DOHH2 (cell line): ENCODE data around the gene SLC15A4.

Source experiments
- H3F3A ChIP-seq: fragments of 200-600 bp; sonication (generic), shearing (Covaris generic); 2 replicates; pipeline ENCODE4 v1.6.0; 2016; ENCODE audit warnings: antibody characterized with exemption, mild to moderate bottlenecking; ENCODE audit not compliant: control insufficient read depth, insufficient read depth
- H3K27ac ChIP-seq: fragments of 200-600 bp; sonication (generic); 2 replicates; pipeline ENCODE4 v1.5.1; 2014; ENCODE audit warnings: low read depth, mild to moderate bottlenecking, low read length, moderate library complexity
- H3K27me3 ChIP-seq: fragments of 200-600 bp; sonication (generic); 2 replicates; pipeline ENCODE4 v1.6.1; 2014; ENCODE audit warnings: mild to moderate bottlenecking, low read length, mixed read lengths; ENCODE audit not compliant: control insufficient read depth
- H3K36me3 ChIP-seq: fragments of 200-600 bp; sonication (generic); 2 replicates; pipeline ENCODE4 v1.6.1; 2014; ENCODE audit warnings: mild to moderate bottlenecking, low read length, moderate library complexity, mixed read lengths; ENCODE audit not compliant: control insufficient read depth
- H3K4me1 ChIP-seq: fragments of 200-600 bp; sonication (generic); 2 replicates; pipeline ENCODE4 v1.6.1; 2014; ENCODE audit warnings: mild to moderate bottlenecking, low read length, mixed read lengths; ENCODE audit not compliant: control insufficient read depth
- H3K4me2 ChIP-seq: fragments of 200-600 bp; sonication (generic); 2 replicates; pipeline ENCODE4 v1.6.0; 2014; ENCODE audit warnings: mild to moderate bottlenecking, low read length, moderate library complexity
- H3K4me3 ChIP-seq: fragments of 200-600 bp; sonication (generic); 2 replicates; pipeline ENCODE4 v1.5.1; 2014; ENCODE audit warnings: mild to moderate bottlenecking, low read length, mixed read lengths
- H3K79me2 ChIP-seq: fragments of 200-600 bp; sonication (generic); 2 replicates; pipeline ENCODE4 v1.6.1; 2014; ENCODE audit warnings: mild to moderate bottlenecking, low read length, mixed read lengths; ENCODE audit not compliant: control insufficient read depth
- H3K9me2 ChIP-seq: fragments of 200-600 bp; sonication (generic); replicated peaks from 2 replicates; pipeline ENCODE4 v1.6.1; 2014; ENCODE audit warnings: mild to moderate bottlenecking, low read length, mixed read lengths; ENCODE audit not compliant: control insufficient read depth
- H3K9me3 ChIP-seq: fragments of 200-600 bp; sonication (generic); 2 replicates; pipeline ENCODE4 v1.6.1; 2014; ENCODE audit warnings: antibody characterized with exemption, low read length, mixed read lengths; ENCODE audit not compliant: control insufficient read depth, insufficient read depth
- H4K20me1 ChIP-seq: fragments of 200-600 bp; sonication (generic); 2 replicates; pipeline ENCODE4 v1.6.0; 2014; ENCODE audit warnings: low read depth, mild to moderate bottlenecking, antibody characterized with exemption, low read length, moderate library complexity; ENCODE audit not compliant: control insufficient read depth, insufficient read depth
- EZH2phosphoT487 ChIP-seq: fragments of 200-600 bp; sonication (generic); IDR thresholded peaks from 2 replicates; pipeline ENCODE4 v1.6.1; 2017; ENCODE audit warnings: borderline replicate concordance, mild to moderate bottlenecking, antibody characterized with exemption, low read length, moderate library complexity, mixed read lengths
- TF ChIP-seq, protein P1 (sequence below): fragments of 200-600 bp; sonication (generic); IDR thresholded peaks from one replicate; pipeline ENCODE4 v1.5.1; 2014; ENCODE audit warnings: antibody characterized with exemption, mild to moderate bottlenecking, low read depth, low read length; ENCODE audit not compliant: poor library complexity, severe bottlenecking

Gene SLC15A4

GRCh38 chr12:128814411-128815261, 9.1 kb downstream of the SLC15A4 start:
- H3K4me1 ChIP-seq: peaks cover 97% of the 10 kb centered on the region
- peaks cover 46% of the 10 kb centered on the region for H4K20me1 ChIP-seq

GRCh38 chr12:128813883-128814282, 9.9 kb downstream of the SLC15A4 start:
- H3K4me2 ChIP-seq: 0 out of 2 replicates have a peak overlapping the region, but pooled peaks have one; percentile 9
- peaks cover 96% of the 10 kb centered on the region for H3K36me3 ChIP-seq
- no peak overlapping the region for H3K4me3 ChIP-seq
- H3K27ac ChIP-seq: no peak overlapping the region
- H3K9me3 ChIP-seq: no peaks in the 10 kb centered on the region
- peaks cover 100% of the 10 kb centered on the region for H3K79me2 ChIP-seq
- peaks cover 46% of the 10 kb centered on the region for H4K20me1 ChIP-seq
- no peaks in the 10 kb centered on the region for H3K9me2 ChIP-seq
- H3K27me3 ChIP-seq: no peaks in the 10 kb centered on the region
- peaks cover 97% of the 10 kb centered on the region for H3K4me1 ChIP-seq
- H3F3A ChIP-seq: peaks cover 15% of the 10 kb centered on the region
- no peak for TF ChIP-seq EZH2phosphoT487
- TF ChIP-seq, protein P1, sequence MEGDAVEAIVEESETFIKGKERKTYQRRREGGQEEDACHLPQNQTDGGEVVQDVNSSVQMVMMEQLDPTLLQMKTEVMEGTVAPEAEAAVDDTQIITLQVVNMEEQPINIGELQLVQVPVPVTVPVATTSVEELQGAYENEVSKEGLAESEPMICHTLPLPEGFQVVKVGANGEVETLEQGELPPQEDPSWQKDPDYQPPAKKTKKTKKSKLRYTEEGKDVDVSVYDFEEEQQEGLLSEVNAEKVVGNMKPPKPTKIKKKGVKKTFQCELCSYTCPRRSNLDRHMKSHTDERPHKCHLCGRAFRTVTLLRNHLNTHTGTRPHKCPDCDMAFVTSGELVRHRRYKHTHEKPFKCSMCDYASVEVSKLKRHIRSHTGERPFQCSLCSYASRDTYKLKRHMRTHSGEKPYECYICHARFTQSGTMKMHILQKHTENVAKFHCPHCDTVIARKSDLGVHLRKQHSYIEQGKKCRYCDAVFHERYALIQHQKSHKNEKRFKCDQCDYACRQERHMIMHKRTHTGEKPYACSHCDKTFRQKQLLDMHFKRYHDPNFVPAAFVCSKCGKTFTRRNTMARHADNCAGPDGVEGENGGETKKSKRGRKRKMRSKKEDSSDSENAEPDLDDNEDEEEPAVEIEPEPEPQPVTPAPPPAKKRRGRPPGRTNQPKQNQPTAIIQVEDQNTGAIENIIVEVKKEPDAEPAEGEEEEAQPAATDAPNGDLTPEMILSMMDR: no peak

More at GRCh38 chr12:128814411-128815261, 9.1 kb downstream of the SLC15A4 start:
- Histone ChIP-seq H3K36me3 (peaks cover 93% of the 10 kb centered on the region), H3K79me2 (peaks cover 100% of the 10 kb centered on the region), H3K9me3 (no peaks in the 10 kb centered on the region), H3K4me2 (no peak overlapping the region), H3K9me2 (no peaks in the 10 kb centered on the region), H3K27ac (no peak overlapping the region), H3F3A (peaks cover 10% of the 10 kb centered on the region), H3K4me3 (no peak overlapping the region), H3K27me3 (no peaks in the 10 kb centered on the region)
- TF ChIP-seq, protein P1: no peak

GRCh38 chr12:128813392-128813791, 10.4 kb downstream of the SLC15A4 start:
- peaks cover 100% of the 10 kb centered on the region for H3K79me2 ChIP-seq
- H3K4me2 ChIP-seq: peak overlapping the region; percentile 9; the same call in 1 of the 2 replicates
- H3K9me2 ChIP-seq: no peaks in the 10 kb centered on the region
- no peak overlapping the region for H3K4me3 ChIP-seq
- H3K27ac ChIP-seq: no peak overlapping the region
- TF ChIP-seq, protein P1: no peak
- no peak for TF ChIP-seq EZH2phosphoT487
- peaks cover 96% of the 10 kb centered on the region for H3K36me3 ChIP-seq
- H3K4me1 ChIP-seq: peaks cover 97% of the 10 kb centered on the region
- H3K27me3 ChIP-seq: no peaks in the 10 kb centered on the region
- H4K20me1 ChIP-seq: peaks cover 46% of the 10 kb centered on the region
- H3K9me3 ChIP-seq: no peaks in the 10 kb centered on the region
- H3F3A ChIP-seq: peaks cover 15% of the 10 kb centered on the region
